Activated B cell treated with CpG ODN at 0.5 μM for 24 hours (primary cell): ENCODE measurements around the gene GRIK3. TPM values are rescaled to one million over a fixed set of nuclear protein-coding genes. Genes with fewer than 3 reads are reported as not detected.

Experiments
- ATAC-seq: fragments of 200-7000 bp; cut with Tn5 transposase; one replicate; pipeline ENCODE4 v1.10.0; 2021; ENCODE audit warnings: low read depth, mild to moderate bottlenecking, moderate library complexity
- CTCF ChIA-PET: fragments of 350-600 bp; sonication (Branson Sonifier 250); formaldehyde crosslinking; loops from one replicate; lab custom pipeline; 2021; ENCODE audit warnings: antibody characterized with exemption; lab: Charles Lee
- POLR2A ChIA-PET: fragments of 350-600 bp; sonication (Branson Sonifier 250); formaldehyde crosslinking; loops from one replicate; lab custom pipeline; 2021; ENCODE audit warnings: antibody characterized with exemption; lab: Charles Lee
- DNase-seq: peaks from one replicate; pipeline ENCODE4 v3.0.0; 2022
- H3K27ac Mint-ChIP-seq: one replicate; pipeline ENCODE4 v1.8.0; 2020; ENCODE audit warnings: mixed read lengths
- H3K27me3 Mint-ChIP-seq: one replicate; pipeline ENCODE4 v1.8.0; 2021; ENCODE audit warnings: mixed read lengths
- H3K36me3 Mint-ChIP-seq: one replicate; pipeline ENCODE4 v1.8.0; 2021; ENCODE audit warnings: low read depth, mixed read lengths
- H3K4me1 Mint-ChIP-seq: one replicate; pipeline ENCODE4 v1.8.0; 2021; ENCODE audit warnings: mixed read lengths
- H3K4me3 Mint-ChIP-seq: one replicate; pipeline ENCODE4 v1.8.0; 2020; ENCODE audit warnings: mild to moderate bottlenecking, mixed read lengths
- H3K9me3 Mint-ChIP-seq: one replicate; pipeline ENCODE4 v1.8.0; 2020; ENCODE audit warnings: mixed read lengths
- intact Hi-C: fragments of 100-400 bp; cut with micrococcal nuclease; formaldehyde crosslinking; loops from one replicate; pipeline ENCODE4 v1.15.1; 2024
- total RNA-seq: library from RNA; stranded (reverse); gene quantifications from 2 replicates; pipeline ENCODE4 v1.2.3, GENCODE V29; 2022
- TF ChIP-seq, protein P1 (sequence below): fragments of 200-600 bp; IDR thresholded peaks from one replicate; pipeline ENCODE4 v1.8.0; 2022; ENCODE audit warnings: antibody characterized with exemption, mild to moderate bottlenecking

The GRIK3 gene
- total RNA-seq, 1 donor from 2014 or later = 0.35 TPM

DNA sequence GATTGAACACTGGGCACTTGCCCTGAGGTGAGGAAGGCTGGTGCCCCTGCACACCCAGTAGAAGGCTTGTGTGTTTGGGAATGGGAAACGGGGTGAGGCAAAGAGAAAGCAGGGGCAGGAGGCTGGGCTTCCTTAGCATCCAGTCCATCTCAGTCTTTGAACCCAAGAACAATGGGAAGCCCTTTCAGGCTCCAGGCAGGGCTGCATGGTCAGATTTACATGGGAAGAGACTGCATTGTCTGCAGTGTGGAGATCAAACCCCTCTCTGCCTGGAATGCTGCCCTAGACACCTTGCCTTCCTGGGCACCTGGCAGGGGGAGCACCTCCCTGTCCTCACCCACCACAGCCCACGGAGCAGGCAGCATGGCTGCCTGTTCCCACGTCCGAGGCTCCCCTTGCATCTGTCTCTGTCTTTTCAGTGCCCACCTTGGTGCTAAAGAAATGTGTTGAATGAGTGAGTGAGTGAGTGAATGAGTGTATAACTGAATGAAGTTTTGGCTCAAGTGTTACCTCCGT is 268.5 kb downstream of the GRIK3 start:
- Mint-ChIP-seq H3K27me3 (peaks cover 17% of the 10 kb centered on the region), H3K4me3 (no peak overlapping the region), H3K36me3 (no peaks in the 10 kb centered on the region), H3K27ac (no peak overlapping the region), H3K4me1 (no peaks in the 10 kb centered on the region), H3K9me3 (no peaks in the 10 kb centered on the region)
- TF ChIP-seq, protein P1, sequence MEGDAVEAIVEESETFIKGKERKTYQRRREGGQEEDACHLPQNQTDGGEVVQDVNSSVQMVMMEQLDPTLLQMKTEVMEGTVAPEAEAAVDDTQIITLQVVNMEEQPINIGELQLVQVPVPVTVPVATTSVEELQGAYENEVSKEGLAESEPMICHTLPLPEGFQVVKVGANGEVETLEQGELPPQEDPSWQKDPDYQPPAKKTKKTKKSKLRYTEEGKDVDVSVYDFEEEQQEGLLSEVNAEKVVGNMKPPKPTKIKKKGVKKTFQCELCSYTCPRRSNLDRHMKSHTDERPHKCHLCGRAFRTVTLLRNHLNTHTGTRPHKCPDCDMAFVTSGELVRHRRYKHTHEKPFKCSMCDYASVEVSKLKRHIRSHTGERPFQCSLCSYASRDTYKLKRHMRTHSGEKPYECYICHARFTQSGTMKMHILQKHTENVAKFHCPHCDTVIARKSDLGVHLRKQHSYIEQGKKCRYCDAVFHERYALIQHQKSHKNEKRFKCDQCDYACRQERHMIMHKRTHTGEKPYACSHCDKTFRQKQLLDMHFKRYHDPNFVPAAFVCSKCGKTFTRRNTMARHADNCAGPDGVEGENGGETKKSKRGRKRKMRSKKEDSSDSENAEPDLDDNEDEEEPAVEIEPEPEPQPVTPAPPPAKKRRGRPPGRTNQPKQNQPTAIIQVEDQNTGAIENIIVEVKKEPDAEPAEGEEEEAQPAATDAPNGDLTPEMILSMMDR = no peak
- DNase-seq (no peak), ATAC-seq (no peak)
- ChIA-PET CTCF (no interaction called here), POLR2A (no interaction called here)
- intact Hi-C loops = no loop called here

DNA sequence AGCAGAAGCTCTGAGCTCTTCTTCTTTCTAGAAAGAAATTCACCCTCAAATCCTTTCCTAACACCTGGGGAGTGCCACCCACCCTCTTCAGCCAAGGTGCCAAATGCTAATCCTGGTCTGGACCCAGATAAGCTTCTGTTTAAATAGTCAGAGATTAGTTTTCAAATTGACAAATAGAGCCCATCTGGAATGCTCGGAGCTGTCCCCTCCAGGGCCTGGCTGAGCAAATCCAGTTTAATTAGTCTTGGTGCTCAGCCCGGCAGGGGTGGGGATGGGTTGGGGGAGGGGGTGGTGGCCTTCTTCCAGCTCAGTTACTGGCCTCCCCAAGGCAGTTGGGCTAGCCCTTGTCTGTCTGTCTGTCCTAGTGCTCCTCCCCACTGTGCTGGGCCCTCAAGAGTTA is 269.5 kb downstream of the GRIK3 start:
- no peak for ATAC-seq
- peaks cover 10% of the 10 kb centered on the region for H3K27me3 Mint-ChIP-seq
- ChIA-PET CTCF (interaction anchor here (1.0 kb wide), 1 partner anchor 670 kb away, joined by 3 read pairs; no protein-coding TSS in a partner anchor), POLR2A (no interaction called here)
- TF ChIP-seq, protein P1 = no peak
- no peak overlapping the region for H3K27ac Mint-ChIP-seq
- H3K9me3 Mint-ChIP-seq = no peaks in the 10 kb centered on the region
- no peaks in the 10 kb centered on the region for H3K4me1 Mint-ChIP-seq
- H3K36me3 Mint-ChIP-seq = no peaks in the 10 kb centered on the region
- DNase-seq = no peak
- H3K4me3 Mint-ChIP-seq = no peak overlapping the region
- intact Hi-C loops = no loop called here

DNA sequence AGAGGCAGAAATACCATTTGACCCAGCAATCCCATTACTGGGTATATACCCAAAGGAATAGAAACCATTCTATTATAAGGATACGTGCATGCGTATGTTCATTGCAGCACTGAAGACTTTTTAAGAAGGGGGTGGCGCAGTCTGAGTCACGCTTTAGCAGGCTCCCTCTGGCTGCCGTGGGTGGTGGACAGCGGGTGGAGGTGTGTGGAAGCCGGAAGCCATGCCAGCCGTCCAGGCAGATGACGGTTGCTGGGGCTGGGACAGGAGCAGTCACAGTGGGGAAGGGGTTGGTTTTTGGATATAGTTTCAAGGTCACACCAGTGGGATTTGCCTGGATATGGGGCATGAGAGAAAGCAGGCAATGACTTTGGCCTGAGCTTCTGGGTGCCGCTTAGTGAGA is 270.5 kb downstream of the GRIK3 start:
- Mint-ChIP-seq H3K9me3 (no peaks in the 10 kb centered on the region), H3K36me3 (no peaks in the 10 kb centered on the region), H3K4me3 (no peak overlapping the region), H3K27me3 (no peaks in the 10 kb centered on the region), H3K27ac (no peak overlapping the region), H3K4me1 (no peaks in the 10 kb centered on the region)
- TF ChIP-seq, protein P1 = no peak
- POLR2A ChIA-PET = no interaction called here
- ATAC-seq (no peak), DNase-seq (no peak)
- CTCF ChIA-PET = no interaction called here
- intact Hi-C loops = no loop called here

DNA sequence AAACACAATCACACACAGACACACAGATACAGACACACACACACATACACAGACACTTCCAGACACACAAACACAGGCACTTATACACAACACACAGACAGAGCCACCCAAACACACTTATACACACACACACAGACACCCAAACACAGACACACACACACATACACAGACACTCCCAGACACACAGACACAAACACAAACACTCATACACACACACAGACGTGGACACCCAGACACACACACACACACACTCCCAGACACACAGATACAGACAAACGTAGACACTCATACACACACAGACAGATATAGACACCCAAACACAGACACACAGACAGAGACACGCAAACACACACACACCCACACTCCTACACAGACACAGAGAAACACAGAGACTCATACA is 272.1 kb downstream of the GRIK3 start:
- DNase-seq = no peak
- CTCF ChIA-PET = no interaction called here
- no peaks in the 10 kb centered on the region for H3K4me1 Mint-ChIP-seq
- TF ChIP-seq, protein P1 = no peak
- H3K4me3 Mint-ChIP-seq = no peak overlapping the region
- no peaks in the 10 kb centered on the region for H3K9me3 Mint-ChIP-seq
- H3K27ac Mint-ChIP-seq = no peak overlapping the region
- no peaks in the 10 kb centered on the region for H3K27me3 Mint-ChIP-seq
- intact Hi-C loops = no loop called here
- ATAC-seq = no peak
- H3K36me3 Mint-ChIP-seq = no peaks in the 10 kb centered on the region
- POLR2A ChIA-PET = no interaction called here

DNA sequence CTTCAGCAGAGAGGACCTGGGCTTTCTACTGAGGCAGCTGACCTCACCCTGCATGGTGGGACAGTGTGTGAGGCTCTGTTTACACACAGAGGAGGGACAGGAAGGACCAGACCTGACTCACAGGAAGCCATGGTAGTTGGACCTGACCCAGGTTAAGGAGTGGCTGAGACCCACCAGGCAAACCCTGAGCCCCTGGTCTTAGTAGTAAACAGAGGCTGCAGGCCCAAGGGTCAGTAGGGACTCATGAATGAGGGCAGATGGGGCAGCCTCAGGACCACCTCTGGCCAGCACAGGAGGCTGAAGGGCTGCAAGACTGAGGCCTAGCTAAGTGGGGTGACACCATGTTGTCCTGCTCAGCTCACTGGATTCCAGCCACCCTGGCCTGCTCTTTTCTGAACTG is 273.2 kb downstream of the GRIK3 start:
- TF ChIP-seq, protein P1 = no peak
- ATAC-seq (no peak), DNase-seq (no peak)
- H3K4me3 Mint-ChIP-seq = no peak overlapping the region
- no peaks in the 10 kb centered on the region for H3K36me3 Mint-ChIP-seq
- POLR2A ChIA-PET = no interaction called here
- H3K9me3 Mint-ChIP-seq = no peaks in the 10 kb centered on the region
- no peak overlapping the region for H3K27ac Mint-ChIP-seq
- no peaks in the 10 kb centered on the region for H3K4me1 Mint-ChIP-seq
- CTCF ChIA-PET = no interaction called here
- intact Hi-C loops = no loop called here
- H3K27me3 Mint-ChIP-seq = no peaks in the 10 kb centered on the region
